Panc1 (cell line): ENCODE data around the gene SHKBP1. TPM values are rescaled to one million over a fixed set of nuclear protein-coding genes. Genes with fewer than 3 reads are reported as not detected.

Source experiments
- ATAC-seq: fragments of 200-7000 bp; cut with Tn5 transposase; 2 replicates; pipeline ENCODE4 v1.9.1; 2020; ENCODE audit warnings: mild to moderate bottlenecking, moderate library complexity
- BruUV-seq: library from RNA; stranded (reverse); fragments of 400-500 nt; replicated peaks from 2 replicates; lab custom pipeline; 2021; lab: Mats Ljungman, UMichigan
- CTCF ChIA-PET: fragments of 300-600 bp; sonication (Branson Sonifier 250); formaldehyde crosslinking; loops from one replicate; lab custom pipeline; 2022; ENCODE audit warnings: antibody characterized with exemption; lab: Charles Lee
- POLR2A ChIA-PET: fragments of 300-600 bp; sonication (Branson Sonifier 250); formaldehyde crosslinking; loops from one replicate; lab custom pipeline; 2022; ENCODE audit warnings: antibody characterized with exemption; lab: Charles Lee
- DNase-seq: peaks from one replicate; pipeline ENCODE4 v3.0.0-alpha.2; 2010; ENCODE audit warnings: low read depth, low spot score
- H3K27ac ChIP-seq: 2 replicates; pipeline ENCODE4 v1.5.1; 2011; ENCODE audit warnings: mild to moderate bottlenecking, low read length, inconsistent platforms
- H3K27me3 ChIP-seq: fragments of 200-500 bp; sonication (Bioruptor generic); 2 replicates; pipeline ENCODE4 v1.6.0; 2014; ENCODE audit warnings: low read length, inconsistent platforms; ENCODE audit not compliant: control insufficient read depth, insufficient read depth
- H3K36me3 ChIP-seq: fragments of 200-500 bp; sonication (Bioruptor generic); 2 replicates; pipeline ENCODE4 v1.5.1; 2014; ENCODE audit warnings: inconsistent platforms, mild to moderate bottlenecking, low read length, moderate library complexity; ENCODE audit not compliant: control insufficient read depth, insufficient read depth
- H3K4me1 ChIP-seq: 2 replicates; pipeline ENCODE4 v1.5.1; 2011; ENCODE audit warnings: inconsistent platforms, mild to moderate bottlenecking, low read length, moderate library complexity; ENCODE audit not compliant: control insufficient read depth, insufficient read depth
- H3K4me3 ChIP-seq, 2 experiments: 2 replicates each; pipeline ENCODE4 v1.5.1; 2011 to 2012; ENCODE audit warnings: low read depth in 2 of 2, low read length in 2 of 2, mild to moderate bottlenecking in 2 of 2, inconsistent platforms in 1 of 2, moderate library complexity in 1 of 2
- H3K9me3 ChIP-seq: fragments of 200-500 bp; sonication (Bioruptor generic); 2 replicates; pipeline ENCODE4 v1.5.1; 2014; ENCODE audit warnings: low read depth, mild to moderate bottlenecking, inconsistent platforms, low read length, moderate library complexity; ENCODE audit not compliant: control insufficient read depth, insufficient read depth
- CTCF ChIP-seq: fragments of 450-650 bp; IDR thresholded peaks from 2 replicates; pipeline ENCODE4 v1.5.1; 2017; ENCODE audit warnings: mild to moderate bottlenecking
- POLR2AphosphoS5 ChIP-seq: IDR thresholded peaks from 2 replicates; pipeline ENCODE4 v1.6.1; 2012; ENCODE audit warnings: mild to moderate bottlenecking, low read depth, low read length, moderate library complexity
- REST ChIP-seq, 2 experiments: IDR thresholded peaks; 2 replicates each; pipeline ENCODE4 v1.6.1; 2011 to 2012; ENCODE audit warnings: low read depth in 2 of 2, control low read depth in 1 of 2, low read length in 1 of 2, mild to moderate bottlenecking in 1 of 2, moderate library complexity in 1 of 2; ENCODE audit not compliant: insufficient read depth in 1 of 2
- SIN3A ChIP-seq: IDR thresholded peaks from 2 replicates; pipeline ENCODE4 v1.6.1; 2012; ENCODE audit warnings: low read depth, mild to moderate bottlenecking, low read length, moderate library complexity, borderline replicate concordance; ENCODE audit not compliant: insufficient read depth
- TCF7L2 ChIP-seq: IDR thresholded peaks from 2 replicates; pipeline ENCODE4 v1.6.1; 2011; ENCODE audit warnings: mild to moderate bottlenecking, low read depth, low read length, inconsistent platforms
- in situ Hi-C: cut with HindIII; loops from 2 replicates; pipeline ENCODE4 v1.10.0; 2016; ENCODE audit warnings: low sequenced_read_pairs, low pct_unique_long_range_greater_than_20kb
- intact Hi-C: fragments of 100-400 bp; cut with micrococcal nuclease; formaldehyde crosslinking; loops from one replicate; pipeline ENCODE4 v1.10.0; 2022; ENCODE audit not compliant: unreplicated experiment
- total RNA-seq: library from RNA; stranded (reverse); gene quantifications from one replicate; pipeline ENCODE4 v1.2.1, GENCODE V29; 2021; ENCODE audit not compliant: unreplicated experiment

Gene SHKBP1
- total RNA-seq, 1 experiment from 2014 or later, result 55.9 TPM

DNA sequence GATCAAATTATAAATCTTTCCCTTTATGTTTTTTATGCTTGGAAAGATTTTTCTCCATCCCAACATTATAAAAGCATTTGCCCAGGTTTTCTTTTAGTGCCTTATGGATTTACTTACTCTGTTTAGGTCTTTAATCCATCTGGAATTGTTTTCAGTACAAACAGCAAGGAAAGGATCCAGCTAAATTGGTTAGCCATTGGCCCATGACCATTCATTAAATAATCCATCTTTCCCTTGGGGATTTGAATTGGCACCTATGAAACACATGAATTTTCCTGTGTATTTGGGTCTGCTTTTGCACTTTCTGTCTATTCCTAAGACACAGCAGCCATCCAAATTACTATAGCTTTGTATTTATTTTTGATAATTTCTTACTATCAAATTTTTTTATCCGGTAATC is 28.8 kb upstream of the SHKBP1 start:
- Histone ChIP-seq H3K27ac (no peak overlapping the region), H3K9me3 (no peaks in the 10 kb centered on the region), H3K4me1 (no peaks in the 10 kb centered on the region; the same call in 1 of the 2 replicates), H3K36me3 (no peaks in the 10 kb centered on the region), H3K27me3 (no peaks in the 10 kb centered on the region), H3K4me3 (no peak overlapping the region)
- ATAC-seq, result no peak
- POLR2A ChIA-PET, result no interaction called here
- intact Hi-C loops (loop anchor here (5.0 kb wide), 1 partner anchor 49 kb away; no protein-coding TSS in a partner anchor), in situ Hi-C loops (no loop called here)
- TF ChIP-seq POLR2AphosphoS5 (no peak), TCF7L2 (no peak), REST (IDR thresholded peaks at IDR 0.05; ENCODE audit: insufficient read depth in 1 of 2, low read depth in 2 of 2, low read length in 1 of 2) (no peak)
- DNase-seq, result no peak
- BruUV-seq, result no TSS peak
- CTCF ChIA-PET, result interaction anchor here (0.7 kb wide), 1 partner anchor 50 kb away, joined by 4 read pairs; no protein-coding TSS in a partner anchor

- no TSS peak for BruUV-seq
- no peaks in the 10 kb centered on the region; the same call in 1 of the 2 replicates for H3K4me1 ChIP-seq
- ChIA-PET CTCF (interaction anchor here (0.6 to 0.9 kb wide), 3 partner anchors 9 to 86 kb away, joined by 3 to 6 read pairs (median 3); no protein-coding TSS in a partner anchor), POLR2A (interaction anchor here (0.5 kb wide), 1 partner anchor 205 kb away, joined by 8 read pairs; no protein-coding TSS in a partner anchor)
- no peaks in the 10 kb centered on the region for H3K9me3 ChIP-seq
- no peaks in the 10 kb centered on the region for H3K27me3 ChIP-seq
- TF ChIP-seq REST (IDR thresholded peaks at IDR 0.05; ENCODE audit: insufficient read depth in 1 of 2, low read depth in 2 of 2, low read length in 1 of 2), result peak in 1 of 2 experiments; percentile 38; a peak in 1 of 4 replicates
- no peak for TF ChIP-seq POLR2AphosphoS5
- peak; percentile 79 for TF ChIP-seq CTCF
- TF ChIP-seq SIN3A, result no peak
- ATAC-seq (peak; percentile 99), DNase-seq (no peak)
- intact Hi-C loops (loop anchor here (5.0 kb wide), 1 partner anchor 48 kb away; no protein-coding TSS in a partner anchor), in situ Hi-C loops (no loop called here)
- no peak overlapping the region for H3K27ac ChIP-seq
- H3K4me3 ChIP-seq, result peak overlapping the region in 1 of 2 experiments; percentile 24; a peak in 2 of 4 replicates
- H3K36me3 ChIP-seq, result no peaks in the 10 kb centered on the region
Observed at GRCh38 chr19:40549007-40549708, 27.5 kb upstream of the SHKBP1 start.
